IPS-15b (cell line): ENCODE data around the gene BABAM2.
"Not testable (repeated sequence)": the region's sequence is repeated elsewhere in the genome, so short reads cannot be mapped to it uniquely, and the experiment has no call there.

Experiments
- H3K27me3 ChIP-seq: one replicate; pipeline ENCODE4 v1.6.1; 2013; ENCODE audit warnings: low read length; ENCODE audit not compliant: control insufficient read depth, insufficient read depth
- H3K36me3 ChIP-seq: one replicate; pipeline ENCODE4 v1.6.1; 2013; ENCODE audit warnings: low read length; ENCODE audit not compliant: control insufficient read depth, insufficient read depth
- H3K4me1 ChIP-seq: one replicate; pipeline ENCODE4 v1.6.1; 2013; ENCODE audit warnings: mild to moderate bottlenecking, low read length; ENCODE audit not compliant: control insufficient read depth, insufficient read depth
- H3K4me3 ChIP-seq: one replicate; pipeline ENCODE4 v1.5.1; 2013; ENCODE audit warnings: low read depth, low read length
- H3K9ac ChIP-seq: one replicate; pipeline ENCODE4 v1.6.1; 2013; ENCODE audit warnings: low read depth, mild to moderate bottlenecking, low read length
- H3K9me3 ChIP-seq: one replicate; pipeline ENCODE4 v1.6.1; 2013; ENCODE audit warnings: mild to moderate bottlenecking, low read length; ENCODE audit not compliant: control insufficient read depth, insufficient read depth

BABAM2 gene

DNA sequence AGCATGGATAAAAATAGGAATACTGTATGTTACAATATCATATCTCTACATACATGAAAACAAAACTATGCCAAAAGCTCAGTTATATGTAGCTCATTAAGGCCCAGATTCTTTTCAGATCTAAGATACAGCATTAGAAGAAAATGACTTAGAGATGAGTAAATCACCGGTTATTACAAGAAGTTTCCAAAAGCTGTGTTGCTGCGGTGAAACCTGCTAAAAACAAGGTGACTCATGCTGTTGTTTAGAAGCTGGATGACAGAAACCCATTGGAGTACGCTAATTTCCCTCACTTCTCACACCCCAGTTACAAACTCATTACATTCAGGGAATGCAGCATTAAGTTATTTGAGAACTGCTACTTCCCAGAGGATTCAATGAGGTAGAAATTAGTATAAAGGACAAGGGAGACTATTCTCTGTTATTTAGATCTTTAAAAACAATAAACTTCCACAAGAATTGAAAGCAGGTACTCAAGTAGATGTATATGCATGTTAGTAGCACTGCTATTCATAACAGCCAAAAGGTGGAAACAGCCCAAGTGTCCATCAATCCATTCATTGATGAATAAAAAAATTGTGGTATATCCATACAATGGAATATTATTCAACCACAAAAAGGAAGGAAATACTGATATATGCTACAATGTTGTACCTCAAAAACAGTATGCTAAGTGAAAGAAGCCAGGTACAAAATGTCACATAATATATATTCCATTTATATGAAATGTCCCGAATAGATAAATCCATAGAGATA lies 32.9 kb upstream of the BABAM2 start:
- peaks cover 5% of the 10 kb centered on the region for H3K27me3 ChIP-seq

DNA sequence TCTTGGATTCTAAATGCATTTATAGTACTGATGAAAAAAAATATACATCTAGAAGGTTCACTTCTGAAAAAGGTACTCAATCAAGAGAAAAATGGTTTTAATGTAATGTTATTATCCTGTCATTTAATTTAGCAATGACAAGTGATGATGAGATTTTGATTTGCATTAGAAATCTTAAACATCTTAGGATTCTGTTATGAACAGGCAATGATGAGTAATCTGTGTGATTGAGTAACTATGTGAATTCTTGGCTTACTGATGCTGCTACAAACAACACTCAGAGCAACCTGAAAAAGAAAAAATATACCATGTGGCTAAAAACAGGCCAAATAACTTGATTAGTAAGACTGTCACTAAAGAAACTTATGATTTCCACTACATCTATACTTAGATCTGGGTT lies 30.4 kb upstream of the BABAM2 start:
- no peaks in the 10 kb centered on the region for H3K36me3 ChIP-seq
- no peak overlapping the region for H3K9ac ChIP-seq
- H3K27me3 ChIP-seq, result peaks cover 21% of the 10 kb centered on the region
- H3K4me3 ChIP-seq, result no peak overlapping the region
- H3K4me1 ChIP-seq, result no peaks in the 10 kb centered on the region
- H3K9me3 ChIP-seq, result no peaks in the 10 kb centered on the region

More for the DNA sequence above, 32.9 kb upstream of the BABAM2 start:
- Histone ChIP-seq H3K36me3 (no peaks in the 10 kb centered on the region), H3K9me3 (no peaks in the 10 kb centered on the region), H3K4me3 (no peak overlapping the region), H3K4me1 (no peaks in the 10 kb centered on the region), H3K9ac (no peak overlapping the region)

DNA sequence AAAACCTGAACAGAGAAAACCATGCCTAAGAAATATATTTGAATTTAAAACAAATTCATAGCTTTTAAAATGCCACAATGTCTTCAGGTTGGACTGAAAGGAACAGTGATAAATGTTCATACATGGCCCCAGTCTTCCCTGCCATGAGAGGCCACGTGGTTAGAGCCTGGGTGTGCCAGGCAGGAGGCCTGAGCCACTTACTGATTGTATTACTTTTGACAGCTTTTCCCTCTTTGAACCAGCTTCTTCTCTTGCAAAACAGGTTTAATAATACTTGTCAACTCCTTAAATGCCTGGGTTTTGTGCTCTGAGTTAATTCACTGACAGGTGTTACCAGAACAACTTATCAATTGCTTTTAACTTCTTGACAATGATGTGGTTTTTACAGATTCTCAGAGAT lies 27.4 kb upstream of the BABAM2 start:
- Histone ChIP-seq H3K9me3 (no peaks in the 10 kb centered on the region), H3K4me1 (no peaks in the 10 kb centered on the region), H3K36me3 (no peaks in the 10 kb centered on the region), H3K27me3 (peaks cover 26% of the 10 kb centered on the region), H3K4me3 (no peak overlapping the region), H3K9ac (no peak overlapping the region)

DNA sequence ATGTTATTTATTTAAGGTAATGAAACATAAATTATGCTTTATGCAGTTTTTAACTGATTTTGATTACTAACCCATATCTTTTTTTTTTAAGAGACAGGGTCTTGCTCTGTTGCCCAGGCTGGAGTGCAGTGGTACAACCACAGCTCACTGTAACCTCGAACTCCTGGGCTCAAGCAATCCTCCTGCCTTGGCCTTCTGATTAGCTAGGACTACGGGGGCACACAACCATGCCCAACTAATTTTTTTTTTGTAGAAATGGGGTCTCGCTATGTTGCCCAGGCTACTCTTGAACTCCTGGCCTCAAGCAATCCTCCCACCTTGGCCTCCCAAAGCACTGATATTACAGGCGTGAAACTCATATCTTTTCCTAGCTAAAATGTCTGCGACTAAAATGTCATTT lies 26.6 kb upstream of the BABAM2 start:
- H3K36me3 ChIP-seq, H3K9ac ChIP-seq, H3K4me3 ChIP-seq, H3K9me3 ChIP-seq, H3K4me1 ChIP-seq: not testable (repeated sequence)
- H3K27me3 ChIP-seq, result peaks cover 26% of the 10 kb centered on the region

DNA sequence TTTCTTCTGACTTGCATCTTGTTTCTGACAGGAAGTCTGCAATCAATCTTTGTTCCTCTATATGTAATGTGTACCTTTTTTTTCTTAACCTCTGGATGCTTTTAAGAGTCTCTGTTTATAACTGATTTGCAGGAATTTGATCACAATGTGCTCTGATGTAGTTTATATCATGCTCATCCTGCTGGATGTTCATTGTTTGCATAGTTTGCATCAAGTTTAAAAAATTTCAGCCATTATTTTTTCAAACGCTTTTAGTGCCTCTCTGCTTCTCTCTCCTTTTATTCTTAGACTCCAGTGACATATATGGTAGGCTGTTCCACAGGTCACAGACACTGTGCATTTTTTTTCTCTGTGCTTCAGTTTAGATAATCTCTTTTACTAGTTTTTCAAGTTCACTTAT lies 24.3 kb upstream of the BABAM2 start:
- no peaks in the 10 kb centered on the region for H3K36me3 ChIP-seq
- H3K4me1 ChIP-seq, result no peaks in the 10 kb centered on the region
- H3K9me3 ChIP-seq, result no peaks in the 10 kb centered on the region
- H3K4me3 ChIP-seq, result no peak overlapping the region
- no peak overlapping the region for H3K9ac ChIP-seq
- peaks cover 26% of the 10 kb centered on the region for H3K27me3 ChIP-seq

DNA sequence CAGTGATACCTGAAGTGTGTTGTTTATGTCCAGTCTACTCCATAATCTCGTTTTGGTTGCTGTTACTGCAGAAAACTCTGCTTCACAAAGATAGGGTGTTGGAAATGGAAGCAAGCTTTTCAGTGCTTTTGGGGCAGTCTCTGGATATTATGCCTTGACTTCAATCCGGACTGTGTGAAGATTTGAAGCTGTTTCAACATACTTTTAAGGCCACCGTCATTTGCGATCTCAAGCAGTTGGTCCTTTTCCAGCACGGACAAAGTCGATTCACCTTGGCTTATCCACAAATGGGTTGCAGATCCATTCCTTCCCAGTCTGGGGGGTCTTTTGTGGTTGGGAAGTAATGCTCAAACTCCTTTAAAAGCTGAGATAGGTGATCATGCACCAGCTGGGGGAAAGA lies 20.8 kb upstream of the BABAM2 start:
- Histone ChIP-seq H3K9me3 (no peaks in the 10 kb centered on the region), H3K9ac (no peak overlapping the region), H3K4me3 (no peak overlapping the region), H3K36me3 (no peaks in the 10 kb centered on the region), H3K4me1 (no peaks in the 10 kb centered on the region), H3K27me3 (peaks cover 5% of the 10 kb centered on the region)

DNA sequence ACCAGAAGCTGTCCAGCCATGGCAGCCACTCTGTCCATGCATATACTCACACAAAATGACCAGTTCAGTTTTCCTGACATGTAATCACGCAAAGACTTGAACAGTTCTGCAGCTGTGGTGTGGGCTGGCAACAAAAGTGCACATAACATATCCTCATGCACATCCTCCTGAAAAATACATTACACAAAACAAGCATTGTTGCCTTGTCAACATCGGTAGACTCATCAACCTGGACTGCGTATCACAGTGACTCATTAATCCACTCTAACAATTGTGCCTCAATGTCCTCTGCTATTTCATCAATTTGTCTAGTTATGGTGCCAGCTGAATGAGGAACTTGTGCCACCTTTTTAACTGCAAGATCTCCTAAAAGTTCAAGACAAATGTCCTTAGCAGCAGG lies 19.8 kb upstream of the BABAM2 start:
- Histone ChIP-seq H3K36me3 (no peaks in the 10 kb centered on the region), H3K4me3 (no peak overlapping the region), H3K9me3 (no peaks in the 10 kb centered on the region), H3K4me1 (no peaks in the 10 kb centered on the region), H3K27me3 (peaks cover 5% of the 10 kb centered on the region), H3K9ac (peak overlapping the region; percentile 16)

DNA sequence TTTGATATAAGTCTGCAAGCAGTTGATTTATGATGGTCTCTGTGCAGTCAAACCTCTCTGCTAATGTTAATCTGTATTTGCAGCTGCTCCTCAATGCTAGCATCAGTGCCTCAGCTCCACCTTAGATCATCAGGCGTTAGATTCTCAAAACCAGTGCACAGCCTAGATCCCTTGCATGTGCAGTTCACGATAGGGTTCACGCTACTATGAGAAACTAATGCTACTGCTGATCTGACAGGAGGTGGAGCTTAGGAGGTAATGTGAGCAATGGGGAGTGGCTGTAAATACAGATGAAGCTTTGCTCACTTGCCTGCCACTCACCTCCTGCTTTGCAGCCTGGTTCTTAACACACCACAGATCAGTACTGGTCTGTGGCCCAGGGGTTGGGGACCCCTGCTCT lies 18.7 kb upstream of the BABAM2 start:
- Histone ChIP-seq H3K36me3 (no peaks in the 10 kb centered on the region), H3K27me3 (no peaks in the 10 kb centered on the region), H3K4me3 (no peak overlapping the region), H3K4me1 (no peaks in the 10 kb centered on the region), H3K9ac (no peak overlapping the region), H3K9me3 (no peaks in the 10 kb centered on the region)

DNA sequence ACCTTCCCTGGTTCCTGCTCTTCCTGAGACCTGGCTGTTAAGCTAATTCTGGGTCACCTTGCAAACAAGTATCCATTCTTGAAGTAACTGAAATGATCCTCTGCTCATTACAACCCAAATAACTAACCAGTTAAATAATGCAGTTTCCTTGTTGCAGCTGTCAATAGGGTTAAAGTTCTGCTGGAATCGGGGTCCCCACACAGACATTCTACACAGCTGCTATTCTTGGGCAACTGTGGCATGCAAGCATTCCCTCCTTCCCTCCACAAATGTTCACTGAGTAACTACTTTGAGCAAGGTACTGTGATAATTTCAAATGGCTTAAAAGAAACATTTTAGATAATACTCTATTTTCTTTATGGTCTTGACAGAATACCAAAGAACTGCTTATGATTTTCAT lies 17.4 kb upstream of the BABAM2 start:
- H3K9ac ChIP-seq, result no peak overlapping the region
- H3K9me3 ChIP-seq, result no peaks in the 10 kb centered on the region
- no peaks in the 10 kb centered on the region for H3K27me3 ChIP-seq
- H3K36me3 ChIP-seq, result no peaks in the 10 kb centered on the region
- no peaks in the 10 kb centered on the region for H3K4me1 ChIP-seq
- no peak overlapping the region for H3K4me3 ChIP-seq

DNA sequence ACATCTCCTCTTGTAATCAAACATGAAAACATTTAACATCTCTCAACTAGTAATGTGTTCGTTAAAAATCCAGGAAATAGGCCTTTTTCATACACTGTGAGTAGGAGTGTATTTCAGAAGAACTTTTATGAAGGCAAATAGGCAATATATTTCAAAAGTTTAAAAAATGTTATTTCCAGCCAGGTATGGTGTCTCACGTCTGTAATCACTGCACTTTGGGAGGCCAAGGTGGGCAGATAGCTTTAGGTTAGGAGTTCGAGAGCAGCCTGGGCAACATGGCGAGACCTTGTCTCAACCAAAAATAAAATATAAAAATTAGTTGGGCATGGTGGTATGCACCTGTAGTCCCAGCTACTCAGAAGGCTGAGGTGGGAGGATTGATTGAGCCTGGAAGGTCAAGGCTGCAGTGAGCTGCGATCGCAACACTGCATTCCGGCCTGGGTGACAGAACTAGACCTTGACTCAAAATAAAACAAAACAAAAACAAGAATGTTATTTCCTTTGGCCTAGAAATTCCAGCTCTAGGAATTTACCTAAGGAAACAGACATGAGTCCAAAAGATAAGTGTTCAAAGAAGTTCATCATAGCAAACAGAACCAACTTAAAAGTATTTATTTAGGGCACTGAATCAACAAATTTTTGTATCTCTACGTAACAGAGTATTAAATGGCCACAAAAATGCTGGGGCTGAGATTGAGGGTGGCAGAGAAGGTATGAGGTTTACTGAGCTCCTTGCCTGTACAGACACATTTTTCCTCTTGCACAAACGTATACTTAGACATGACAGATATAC lies 15.2 kb upstream of the BABAM2 start:
- no peaks in the 10 kb centered on the region for H3K4me1 ChIP-seq
- no peak overlapping the region for H3K9ac ChIP-seq
- no peaks in the 10 kb centered on the region for H3K9me3 ChIP-seq
- H3K4me3 ChIP-seq, result no peak overlapping the region
- H3K27me3 ChIP-seq, result no peaks in the 10 kb centered on the region
- no peaks in the 10 kb centered on the region for H3K36me3 ChIP-seq

DNA sequence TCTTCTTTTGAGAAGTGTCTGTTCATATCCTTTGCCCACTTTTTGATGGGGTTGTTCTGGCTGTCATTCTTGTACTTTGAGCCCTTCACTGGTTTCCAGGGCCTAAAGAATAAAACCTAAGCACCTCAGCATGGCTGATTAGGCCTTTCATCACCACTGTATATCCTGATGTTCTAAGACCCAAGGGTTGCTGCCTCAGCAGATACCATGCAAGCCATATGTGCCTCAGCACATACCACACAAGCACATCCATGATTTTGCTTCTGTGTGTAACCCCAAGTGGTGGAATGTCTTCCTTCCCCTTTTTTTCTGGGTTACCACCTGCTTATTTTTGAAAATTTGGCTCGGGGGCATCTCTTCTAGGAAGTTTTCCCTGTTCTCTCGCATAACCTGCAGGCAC lies 11.7 kb upstream of the BABAM2 start:
- H3K36me3 ChIP-seq, result no peaks in the 10 kb centered on the region
- H3K9ac ChIP-seq, result no peak overlapping the region
- no peaks in the 10 kb centered on the region for H3K4me1 ChIP-seq
- H3K27me3 ChIP-seq, result no peaks in the 10 kb centered on the region
- H3K9me3 ChIP-seq, result no peaks in the 10 kb centered on the region
- no peak overlapping the region for H3K4me3 ChIP-seq
